IMR-90 (cell line): ENCODE data around the gene PHC2. TPM values are rescaled to one million over a fixed set of nuclear protein-coding genes. Genes with fewer than 3 reads are reported as not detected.

Source experiments
- ATAC-seq: fragments of 200-7000 bp; cut with Tn5 transposase; 2 replicates; pipeline ENCODE4 v1.9.1; 2020; ENCODE audit warnings: low read depth, mild to moderate bottlenecking, moderate library complexity
- BruUV-seq: library from RNA; stranded (reverse); fragments of 400-500 nt; replicated peaks from 2 replicates; lab custom pipeline; 2021; lab: Mats Ljungman, UMichigan
- CTCF ChIA-PET: fragments of 300-600 bp; formaldehyde crosslinking; extraction: SDS; loops from one replicate; lab custom pipeline; 2021; ENCODE audit warnings: antibody characterized with exemption; lab: Yijun Ruan, JAX
- POLR2A ChIA-PET: fragments of 300-600 bp; sonication (Branson Sonifier 250); formaldehyde crosslinking; loops from one replicate; lab custom pipeline; 2022; ENCODE audit warnings: antibody characterized with exemption; ENCODE audit not compliant: unreplicated experiment; lab: Charles Lee
- DNase-seq: peaks from one replicate; pipeline ENCODE4 v3.0.0; 2013
- H2AFZ ChIP-seq: replicated peaks from 2 replicates; pipeline ENCODE3; 2013; ENCODE audit warnings: low read length, mild to moderate bottlenecking; ENCODE audit not compliant: poor library complexity
- H2AK5ac ChIP-seq: 2 replicates; pipeline ENCODE4 v1.6.1; 2013; ENCODE audit warnings: low read depth, low read length, inconsistent platforms
- H2AK9ac ChIP-seq: replicated peaks from 2 replicates; pipeline ENCODE3; 2013; ENCODE audit warnings: mild to moderate bottlenecking, low read depth, low read length, moderate library complexity; ENCODE audit not compliant: poor library complexity
- H2BK120ac ChIP-seq: 2 replicates; pipeline ENCODE4 v1.6.1; 2013; ENCODE audit warnings: low read depth, low read length, inconsistent platforms
- H2BK15ac ChIP-seq: 3 replicates; pipeline ENCODE4 v1.6.1; 2013; ENCODE audit warnings: low read depth, low read length, inconsistent platforms
- H2BK20ac ChIP-seq: 2 replicates; pipeline ENCODE4 v1.6.1; 2013; ENCODE audit warnings: low read depth, mild to moderate bottlenecking, inconsistent platforms, low read length, moderate library complexity
- H2BK5ac ChIP-seq: 2 replicates; pipeline ENCODE4 v1.6.1; 2013; ENCODE audit warnings: mild to moderate bottlenecking, low read depth, low read length, inconsistent platforms; ENCODE audit not compliant: poor library complexity, severe bottlenecking
- H3K14ac ChIP-seq: replicated peaks from 2 replicates; pipeline ENCODE4 v1.6.1; 2013; ENCODE audit warnings: low read depth, low read length, inconsistent platforms
- H3K18ac ChIP-seq: 2 replicates; pipeline ENCODE4 v1.6.1; 2013; ENCODE audit warnings: low read depth, low read length, control low read depth
- H3K23ac ChIP-seq: 2 replicates; pipeline ENCODE4 v1.6.1; 2013; ENCODE audit warnings: low read depth, low read length, inconsistent platforms
- H3K27ac ChIP-seq: 2 replicates; pipeline ENCODE4 v1.5.1; 2013; ENCODE audit warnings: mild to moderate bottlenecking, control low read depth, low read length; ENCODE audit not compliant: insufficient read depth
- H3K27me3 ChIP-seq: 2 replicates; pipeline ENCODE4 v1.6.1; 2013; ENCODE audit warnings: low read length; ENCODE audit not compliant: control insufficient read depth, insufficient read depth
- H3K36me3 ChIP-seq: 2 replicates; pipeline ENCODE4 v1.6.1; 2013; ENCODE audit warnings: low read length, mixed read lengths; ENCODE audit not compliant: control insufficient read depth, insufficient read depth
- H3K4ac ChIP-seq: 2 replicates; pipeline ENCODE4 v1.6.1; 2013; ENCODE audit warnings: low read depth, low read length, inconsistent platforms
- H3K4me1 ChIP-seq: 2 replicates; pipeline ENCODE4 v1.6.1; 2013; ENCODE audit warnings: low read length, mixed read lengths; ENCODE audit not compliant: control insufficient read depth, insufficient read depth
- H3K4me2 ChIP-seq: 2 replicates; pipeline ENCODE4 v1.6.1; 2013; ENCODE audit warnings: low read depth, mild to moderate bottlenecking, control low read depth, low read length, moderate library complexity
- H3K4me3 ChIP-seq: 2 replicates; pipeline ENCODE4 v1.5.1; 2013; ENCODE audit warnings: low read depth, mild to moderate bottlenecking, control low read depth, low read length, moderate library complexity; ENCODE audit not compliant: insufficient read depth
- H3K56ac ChIP-seq: 2 replicates; pipeline ENCODE4 v1.6.1; 2013; ENCODE audit warnings: low read length, inconsistent platforms; ENCODE audit not compliant: insufficient read depth; ENCODE audit errors: extremely low read depth
- H3K79me1 ChIP-seq, 2 experiments: 2 replicates each; pipeline ENCODE4 v1.6.1; 2013; ENCODE audit warnings: low read length in 2 of 2, inconsistent platforms in 1 of 2, low read depth in 1 of 2
- H3K9ac ChIP-seq: 2 replicates; pipeline ENCODE4 v1.6.1; 2013; ENCODE audit warnings: low read depth, low read length, control low read depth
- H3K9me1 ChIP-seq: 2 replicates; pipeline ENCODE4 v1.6.1; 2013; ENCODE audit warnings: low read length, inconsistent platforms; ENCODE audit not compliant: insufficient read depth
- H3K9me3 ChIP-seq: 2 replicates; pipeline ENCODE4 v1.6.1; 2013; ENCODE audit warnings: low read length; ENCODE audit not compliant: control insufficient read depth, insufficient read depth
- H4K20me1 ChIP-seq: 2 replicates; pipeline ENCODE4 v1.6.1; 2013; ENCODE audit warnings: low read length, inconsistent platforms; ENCODE audit not compliant: insufficient read depth
- H4K5ac ChIP-seq: 2 replicates; pipeline ENCODE4 v1.6.1; 2013; ENCODE audit warnings: mild to moderate bottlenecking, low read depth, low read length, control low read depth
- H4K8ac ChIP-seq, 2 experiments: 2 replicates each; pipeline ENCODE4 v1.6.1; 2013; ENCODE audit warnings: low read depth in 2 of 2, low read length in 2 of 2, control low read depth in 1 of 2, inconsistent platforms in 1 of 2
- H4K91ac ChIP-seq: 2 replicates; pipeline ENCODE4 v1.6.1; 2013; ENCODE audit warnings: low read depth, low read length, inconsistent platforms; ENCODE audit not compliant: insufficient read depth
- CEBPB ChIP-seq: IDR thresholded peaks from 2 replicates; pipeline ENCODE4 v1.6.1; 2012; ENCODE audit warnings: low read depth, low read length, improper control_type of control experiment
- CHD1 ChIP-seq: IDR thresholded peaks from 2 replicates; pipeline ENCODE4 v1.6.1; 2012; ENCODE audit warnings: low read depth, low read length, improper control_type of control experiment
- WGBS, 2 experiments: methylation state at CpG; one replicate each; pipeline versions ENCODE4 v1.1.5 to v1.1.7; 2013; ENCODE audit warnings: missing lambda C conversion rate in 2 of 2; ENCODE audit not compliant: insufficient read length in 1 of 2; ENCODE audit errors: extremely low coverage in 2 of 2; 5-methylcytosine and 5-hydroxymethylcytosine counted together
- dilution Hi-C: fragments of 300-500 bp; cut with HindIII; formaldehyde crosslinking; loops from one replicate; pipeline ENCODE4 v1.14.3; 2018; ENCODE audit warnings: low sequenced_read_pairs; ENCODE audit not compliant: unreplicated experiment
- in situ Hi-C: fragments of 300-500 bp; cut with MboI; formaldehyde crosslinking; loops from 3 replicates; pipeline ENCODE4 v1.14.3; 2019; ENCODE audit warnings: low sequenced_read_pairs, inconsistent platforms, mixed read lengths
- intact Hi-C: fragments of 100-400 bp; cut with micrococcal nuclease; formaldehyde crosslinking; loops from 2 replicates; pipeline ENCODE4 v1.10.0; 2022
- polyA plus RNA-seq, 3 experiments: library from polyadenylated mRNA; depleted of rRNA; stranded (reverse); fragments of >200 nt; gene quantifications; 2 replicates each; pipeline ENCODE4 v1.2.3, GENCODE V29; 2012; ENCODE audit warnings: low replicate concordance in 1 of 3
- total RNA-seq: library from RNA; depleted of rRNA; stranded (reverse); fragments of >200 nt; gene quantifications from 2 replicates; pipeline ENCODE4 v1.2.3, GENCODE V29; 2012

PHC2 gene
- total and polyA plus RNA-seq, 2 of the 4 experiments (the other 2 are of a cell fraction), result 46.4 to 98.1 TPM

- in situ Hi-C loops, result no loop called here
- Histone ChIP-seq H3K23ac (no peak overlapping the region), H2BK120ac (no peak overlapping the region), H2AK9ac (no peak overlapping the region), H3K4me1 (0 out of 2 replicates have a peak, but pooled peaks cover 1% of the 10 kb centered on the region), H4K91ac (no peak overlapping the region), H2BK20ac (no peak overlapping the region), H3K14ac (no peak overlapping the region), H3K79me1 (no peaks in the 10 kb centered on the region), H3K4ac (no peak overlapping the region), H3K9me3 (0 out of 2 replicates have a peak, but pooled peaks cover 2% of the 10 kb centered on the region), H2AK5ac (no peak overlapping the region), H4K8ac (no peak overlapping the region), H2BK5ac (no peak overlapping the region), H3K27me3 (no peaks in the 10 kb centered on the region), H3K9me1 (no peaks in the 10 kb centered on the region), H4K20me1 (no peaks in the 10 kb centered on the region), H2AFZ (no peak overlapping the region), H3K18ac (no peak overlapping the region), H3K9ac (no peak overlapping the region), H3K27ac (no peak overlapping the region), H3K4me2 (no peak overlapping the region), H3K4me3 (no peak overlapping the region), H3K36me3 (no peaks in the 10 kb centered on the region; the same call in 1 of the 2 replicates), H3K56ac (no peak overlapping the region), H2BK15ac (no peak overlapping the region), H4K5ac (no peak overlapping the region)
- intact Hi-C loops, result no loop called here
- dilution Hi-C loops, result no loop called here
- DNase-seq (no peak), ATAC-seq (no peak)
- no CpG with 5 or more reads among the region's 1 CpG for WGBS, 2 experiments
- POLR2A ChIA-PET, result no interaction called here
- CTCF ChIA-PET, result no interaction called here
- BruUV-seq, result no TSS peak
- TF ChIP-seq CHD1 (no peak), CEBPB (peak; percentile 42)
Measured at GRCh38 chr1:33402206-33402605, 28.7 kb downstream of the PHC2 start.
